Testis (tissue), 3 donors: ENCODE results near the gene TSHZ1. TPM values are rescaled to one million over a fixed set of nuclear protein-coding genes. Genes with fewer than 3 reads are reported as not detected.

ENCODE experiments used
- DNase-seq: peaks from one replicate; pipeline ENCODE4 v3.0.0-alpha.2; 2019
- H3K27ac ChIP-seq, 2 donors: fragments of 200-600 bp; sonication (generic); one replicate each; pipeline ENCODE4 v1.5.1; 2019
- H3K27me3 ChIP-seq: fragments of 200-600 bp; sonication (generic); one replicate; pipeline ENCODE4 v1.5.1; 2019
- H3K36me3 ChIP-seq: fragments of 200-600 bp; sonication (generic); one replicate; pipeline ENCODE4 v1.5.1; 2017; ENCODE audit warnings: low read depth; ENCODE audit errors: missing control alignments
- H3K4me1 ChIP-seq: fragments of 200-600 bp; sonication (generic); one replicate; pipeline ENCODE4 v1.5.1; 2019
- H3K4me3 ChIP-seq, 2 donors: fragments of 200-600 bp; sonication (generic); one replicate each; pipeline ENCODE4 v1.5.1; 2017 to 2019
- H3K9me3 ChIP-seq: fragments of 200-600 bp; sonication (generic); one replicate; pipeline ENCODE4 v1.5.1; 2017
- POLR2A ChIP-seq: fragments of 450-650 bp; IDR thresholded peaks from one replicate; pipeline ENCODE4 v1.6.1; 2017; ENCODE audit warnings: antibody characterized with exemption, mild to moderate bottlenecking, moderate library complexity
- WGBS, 2 donors: methylation state at CpG; one replicate each; pipeline ENCODE4 v1.1.5; 2018; 5-methylcytosine and 5-hydroxymethylcytosine counted together
- intact Hi-C: fragments of 100-400 bp; cut with DNase I; formaldehyde crosslinking; loops from one replicate; pipeline ENCODE4 v1.15.1; 2023; ENCODE audit warnings: low total_unique reads
- polyA plus RNA-seq: library from polyadenylated mRNA; stranded (reverse); fragments of 350-450 nt; fragmentation: Illumina TruSeq; extraction: RNeasy Lipid Tissue Mini Kit (QIAGEN cat#74804); gene quantifications from one replicate; pipeline ENCODE4 v1.2.3, GENCODE V29; 2014; ENCODE audit warnings: low read depth, low replicate concordance; ENCODE audit not compliant: insufficient read depth
- total RNA-seq, 2 donors: library from RNA; depleted of rRNA; stranded (reverse); fragments of >200 nt; gene quantifications; one replicate each; pipeline ENCODE4 v1.2.3, GENCODE V29; 2016
- TF ChIP-seq, protein P1 (sequence below), 3 experiments: fragments of 450-650 bp in 2 of 3; fragments of 200-600 bp in 1 of 3; sonication (generic) in 1 of 3; IDR thresholded peaks; one replicate each; pipeline ENCODE4 v1.5.1; 2016 to 2019; ENCODE audit warnings: antibody characterized with exemption in 3 of 3, mild to moderate bottlenecking in 2 of 3, moderate library complexity in 1 of 3

TSHZ1 gene
- total and polyA plus RNA-seq, 3 donors from 2014 or later: 12.8 to 36.2 (median 18.4) TPM

GRCh38 chr18:75249175-75249518 is 38.5 kb downstream of the TSHZ1 start:
- TF ChIP-seq POLR2A: no peak
- TF ChIP-seq, protein P1, sequence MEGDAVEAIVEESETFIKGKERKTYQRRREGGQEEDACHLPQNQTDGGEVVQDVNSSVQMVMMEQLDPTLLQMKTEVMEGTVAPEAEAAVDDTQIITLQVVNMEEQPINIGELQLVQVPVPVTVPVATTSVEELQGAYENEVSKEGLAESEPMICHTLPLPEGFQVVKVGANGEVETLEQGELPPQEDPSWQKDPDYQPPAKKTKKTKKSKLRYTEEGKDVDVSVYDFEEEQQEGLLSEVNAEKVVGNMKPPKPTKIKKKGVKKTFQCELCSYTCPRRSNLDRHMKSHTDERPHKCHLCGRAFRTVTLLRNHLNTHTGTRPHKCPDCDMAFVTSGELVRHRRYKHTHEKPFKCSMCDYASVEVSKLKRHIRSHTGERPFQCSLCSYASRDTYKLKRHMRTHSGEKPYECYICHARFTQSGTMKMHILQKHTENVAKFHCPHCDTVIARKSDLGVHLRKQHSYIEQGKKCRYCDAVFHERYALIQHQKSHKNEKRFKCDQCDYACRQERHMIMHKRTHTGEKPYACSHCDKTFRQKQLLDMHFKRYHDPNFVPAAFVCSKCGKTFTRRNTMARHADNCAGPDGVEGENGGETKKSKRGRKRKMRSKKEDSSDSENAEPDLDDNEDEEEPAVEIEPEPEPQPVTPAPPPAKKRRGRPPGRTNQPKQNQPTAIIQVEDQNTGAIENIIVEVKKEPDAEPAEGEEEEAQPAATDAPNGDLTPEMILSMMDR (IDR thresholded peaks at IDR 0.05): no peak
- Histone ChIP-seq H3K9me3 (no peaks in the 10 kb centered on the region), H3K4me1 (peaks cover 17% of the 10 kb centered on the region), H3K36me3 (no peaks in the 10 kb centered on the region), H3K4me3 (no peak overlapping the region), H3K27ac (peak overlapping the region; percentile 82 to 84), H3K27me3 (no peaks in the 10 kb centered on the region)
- WGBS, 2 donors: 64 to 73% methylated on average over 4 to 9 of the region's 9 CpGs
- intact Hi-C loops: no loop called here
- DNase-seq: no peak

- peak overlapping the region; percentile 22 to 48 for H3K4me3 ChIP-seq
- H3K9me3 ChIP-seq: no peaks in the 10 kb centered on the region
- peak overlapping the region; percentile 82 to 84 for H3K27ac ChIP-seq
- no peak for DNase-seq
- 36 to 48% methylated on average over 16 to 18 of the region's 18 CpGs for WGBS, 2 donors
- H3K27me3 ChIP-seq: no peaks in the 10 kb centered on the region
- H3K4me1 ChIP-seq: peaks cover 15% of the 10 kb centered on the region
- H3K36me3 ChIP-seq: no peaks in the 10 kb centered on the region
- intact Hi-C loops: loop anchor here (10.0 kb wide), 1 partner anchor 45 kb away; the partner anchor contains the start of gene PTGR3
- TF ChIP-seq, protein P1 (IDR thresholded peaks at IDR 0.05): no peak
- no peak for TF ChIP-seq POLR2A
Measured at GRCh38 chr18:75249672-75250470, 39.3 kb downstream of the TSHZ1 start.

- no peaks in the 10 kb centered on the region for H3K36me3 ChIP-seq
- H3K27ac ChIP-seq: peak overlapping the region; percentile 82 to 84
- WGBS, 2 donors: 25 to 50% methylated on average over 4 to 20 of the region's 20 CpGs
- peak; percentile 43 for DNase-seq
- H3K9me3 ChIP-seq: no peaks in the 10 kb centered on the region
- H3K27me3 ChIP-seq: no peaks in the 10 kb centered on the region
- intact Hi-C loops: loop anchor here (10.0 kb wide), 1 partner anchor 46 kb away; the partner anchor contains the start of gene PTGR3
- peaks cover 20% of the 10 kb centered on the region for H3K4me1 ChIP-seq
- peak overlapping the region; percentile 22 to 48 for H3K4me3 ChIP-seq
- TF ChIP-seq POLR2A: no peak
- TF ChIP-seq, protein P1 (IDR thresholded peaks at IDR 0.05): no peak
Measured at GRCh38 chr18:75250471-75250821, 39.8 kb downstream of the TSHZ1 start.

GRCh38 chr18:75251466-75251865 is 40.9 kb downstream of the TSHZ1 start:
- 59 to 61% methylated on average over 5 of the region's 5 CpGs for WGBS, 2 donors
- no peaks in the 10 kb centered on the region for H3K27me3 ChIP-seq
- intact Hi-C loops: loop anchor here (10.0 kb wide), 1 partner anchor 47 kb away; the partner anchor contains the start of gene PTGR3
- H3K27ac ChIP-seq: peak overlapping the region in 1 of 2 donors; percentile 70
- DNase-seq: no peak
- H3K36me3 ChIP-seq: no peaks in the 10 kb centered on the region
- no peak overlapping the region for H3K4me3 ChIP-seq
- TF ChIP-seq, protein P1 (IDR thresholded peaks at IDR 0.05): no peak
- no peaks in the 10 kb centered on the region for H3K9me3 ChIP-seq
- peaks cover 24% of the 10 kb centered on the region for H3K4me1 ChIP-seq
